K562 (cell line): Measurements from ENCODE around the gene UCP3.

Experiments
- CHD1 ChIP-seq: fragments of 200-600 bp; sonication (generic); IDR thresholded peaks from one replicate; pipeline ENCODE4 v1.6.1; 2012; ENCODE audit warnings: mild to moderate bottlenecking, moderate library complexity, low read length, inconsistent platforms
- POLR2A ChIP-seq: fragments of 450-650 bp; conservative IDR thresholded peaks from 2 replicates; pipeline ENCODE4 v1.6.1; 2016
- POLR2AphosphoS5 ChIP-seq: IDR thresholded peaks from 2 replicates; pipeline ENCODE4 v1.6.1; 2011; ENCODE audit warnings: mild to moderate bottlenecking, low read depth, low read length, moderate library complexity; ENCODE audit not compliant: control insufficient read depth, insufficient read depth
- SETDB1 ChIP-seq: IDR thresholded peaks from one replicate; pipeline ENCODE4 v1.6.1; 2012; ENCODE audit warnings: low read length, control low read depth, inconsistent platforms
- TF ChIP-seq, protein P1 (sequence below), 3 experiments: IDR thresholded peaks in 2 of 3; conservative IDR thresholded peaks in 1 of 3; 2 replicates each; pipeline ENCODE4 v1.5.1; 2011 to 2012; ENCODE audit warnings: low read length in 3 of 3, mild to moderate bottlenecking in 3 of 3, control low read depth in 2 of 3, improper control_type of control experiment in 1 of 3, inconsistent platforms in 1 of 3, low read depth in 1 of 3, mixed read lengths in 1 of 3, moderate library complexity in 1 of 3; ENCODE audit not compliant: insufficient read depth in 2 of 3

DNA sequence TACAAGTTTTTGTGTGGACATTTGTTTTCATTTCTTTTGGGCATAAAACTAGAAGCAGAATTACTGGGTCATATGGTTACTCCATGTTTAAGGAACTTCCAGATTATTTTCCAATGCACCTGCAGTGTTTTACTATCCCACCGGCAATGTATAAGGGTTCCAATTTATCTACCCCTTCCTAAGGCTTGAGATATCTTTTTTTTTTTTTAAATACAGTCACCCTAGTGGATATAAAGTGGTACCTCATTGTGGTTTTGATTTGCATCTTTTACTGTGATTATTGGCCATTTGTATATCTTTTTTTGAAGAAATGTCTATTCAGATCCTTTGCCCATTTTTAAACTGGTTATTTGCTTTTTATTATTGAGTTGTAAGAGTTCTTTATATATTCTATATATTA is 34.6 kb upstream of the UCP3 start:
- TF ChIP-seq SETDB1 (no peak), POLR2AphosphoS5 (no peak), CHD1 (no peak), POLR2A (no peak)
- TF ChIP-seq, protein P1, sequence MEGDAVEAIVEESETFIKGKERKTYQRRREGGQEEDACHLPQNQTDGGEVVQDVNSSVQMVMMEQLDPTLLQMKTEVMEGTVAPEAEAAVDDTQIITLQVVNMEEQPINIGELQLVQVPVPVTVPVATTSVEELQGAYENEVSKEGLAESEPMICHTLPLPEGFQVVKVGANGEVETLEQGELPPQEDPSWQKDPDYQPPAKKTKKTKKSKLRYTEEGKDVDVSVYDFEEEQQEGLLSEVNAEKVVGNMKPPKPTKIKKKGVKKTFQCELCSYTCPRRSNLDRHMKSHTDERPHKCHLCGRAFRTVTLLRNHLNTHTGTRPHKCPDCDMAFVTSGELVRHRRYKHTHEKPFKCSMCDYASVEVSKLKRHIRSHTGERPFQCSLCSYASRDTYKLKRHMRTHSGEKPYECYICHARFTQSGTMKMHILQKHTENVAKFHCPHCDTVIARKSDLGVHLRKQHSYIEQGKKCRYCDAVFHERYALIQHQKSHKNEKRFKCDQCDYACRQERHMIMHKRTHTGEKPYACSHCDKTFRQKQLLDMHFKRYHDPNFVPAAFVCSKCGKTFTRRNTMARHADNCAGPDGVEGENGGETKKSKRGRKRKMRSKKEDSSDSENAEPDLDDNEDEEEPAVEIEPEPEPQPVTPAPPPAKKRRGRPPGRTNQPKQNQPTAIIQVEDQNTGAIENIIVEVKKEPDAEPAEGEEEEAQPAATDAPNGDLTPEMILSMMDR (IDR thresholded peaks at IDR 0.05 in 2 of 3, conservative IDR thresholded peaks at IDR 0.05 in 1 of 3; ENCODE audit: insufficient read depth in 2 of 3, low read depth in 1 of 3, low read length in 3 of 3): no peak
